HG02588 (cell line): ENCODE data around the gene SBNO2.

Experiments
- ATAC-seq: cut with Tn5 transposase; IDR thresholded peaks from one replicate; pipeline ENCODE4 v1.9.1; 2021; ENCODE audit warnings: mild to moderate bottlenecking, moderate library complexity; ENCODE audit not compliant: unreplicated experiment

The SBNO2 gene

GRCh38 chr19:1169411-1169791 is 4.7 kb downstream of the SBNO2 start:
- no peak for ATAC-seq

- ATAC-seq, result no peak
These were observed 5.3 kb downstream of the SBNO2 start for GRCh38 chr19:1168572-1169410.

GRCh38 chr19:1167687-1168571 is 6.1 kb downstream of the SBNO2 start:
- no peak for ATAC-seq

- no peak for ATAC-seq
These were observed 7.0 kb downstream of the SBNO2 start for GRCh38 chr19:1166872-1167573.

DNA sequence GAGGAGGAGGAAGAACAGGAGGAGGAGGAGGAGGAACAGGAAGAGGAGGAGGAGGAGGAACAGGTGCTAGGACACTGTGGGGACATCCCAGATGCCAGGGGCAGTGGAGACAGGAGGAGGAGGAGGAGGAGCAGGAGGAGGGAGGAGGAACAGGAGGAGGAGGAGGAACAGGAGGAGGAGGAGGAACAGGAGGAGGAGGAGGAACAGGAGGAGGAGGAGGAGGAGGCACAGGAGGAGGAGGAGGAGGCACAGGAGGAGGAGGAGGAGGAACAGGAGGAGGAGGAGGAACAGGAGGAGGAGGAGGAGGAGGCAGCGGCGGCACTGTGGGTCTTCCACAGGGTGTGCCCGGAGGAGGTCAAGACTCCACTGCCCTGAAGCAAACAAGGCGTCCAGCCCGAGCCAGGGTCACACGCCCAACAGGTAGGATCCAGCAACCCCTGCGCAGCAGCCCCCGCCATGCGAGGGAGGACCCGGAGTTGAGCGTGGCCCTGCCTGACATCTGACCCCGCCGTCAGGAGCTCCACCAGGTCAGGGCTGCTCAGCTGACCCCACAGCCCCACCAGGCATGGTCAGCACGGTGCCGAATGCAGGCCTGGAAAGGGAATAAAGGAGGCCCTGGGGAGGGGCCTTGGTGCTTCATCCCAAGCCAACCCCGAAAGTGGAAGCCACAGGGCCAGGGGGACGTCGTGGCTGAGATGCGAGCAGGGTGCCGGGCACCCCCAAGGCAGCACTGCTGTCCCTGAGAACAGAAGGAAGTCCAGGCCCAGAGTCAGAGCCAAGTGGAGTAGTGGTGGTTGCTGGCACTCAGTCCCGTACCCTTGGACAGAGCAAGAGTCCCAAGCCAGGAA is 9.2 kb downstream of the SBNO2 start:
- ATAC-seq, result no peak

GRCh38 chr19:1163934-1164683 is 10.0 kb downstream of the SBNO2 start:
- no peak for ATAC-seq

GRCh38 chr19:1163283-1163933 is 10.7 kb downstream of the SBNO2 start:
- ATAC-seq, result no peak

DNA sequence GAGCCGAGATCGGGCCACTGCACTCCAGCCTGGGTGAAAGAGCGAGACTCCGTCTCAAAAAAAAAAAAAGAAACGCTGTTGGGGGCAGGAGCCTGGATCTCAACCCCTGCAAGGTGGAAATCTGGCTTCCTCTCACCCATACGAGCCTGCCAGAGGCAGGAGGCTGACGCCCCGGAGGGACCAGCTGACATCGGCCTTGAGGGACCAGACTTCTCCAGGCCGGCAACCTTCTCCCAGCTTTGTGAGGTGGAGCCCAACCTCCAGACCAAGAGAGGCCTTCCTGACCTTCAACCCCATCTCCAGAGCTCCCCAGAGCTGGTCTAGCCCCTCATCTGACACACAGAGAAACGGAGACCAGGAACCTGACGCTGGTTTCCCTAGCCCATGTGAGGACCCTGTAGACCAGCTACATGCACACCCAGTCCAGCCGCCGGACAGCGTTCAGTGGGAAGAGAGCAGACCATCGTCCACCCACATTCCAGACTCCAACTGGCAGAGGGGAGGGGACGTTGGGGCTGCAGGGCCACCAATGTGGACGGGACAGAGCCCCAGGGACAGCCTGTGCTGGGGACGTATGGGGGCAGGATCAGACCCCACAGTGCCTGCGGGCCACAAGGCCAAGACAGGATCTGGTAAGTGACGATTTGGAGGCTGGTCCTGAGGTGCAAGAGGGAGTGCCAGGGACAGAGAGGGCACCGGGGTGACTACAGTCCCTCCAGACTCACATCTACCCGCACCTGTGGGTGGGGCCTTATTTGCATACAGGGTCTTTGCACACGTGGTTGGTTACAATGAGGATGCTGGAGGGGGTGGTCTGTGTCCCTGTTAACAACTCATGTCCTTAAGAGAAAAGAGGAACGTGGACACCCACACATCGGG is 11.4 kb downstream of the SBNO2 start:
- no peak for ATAC-seq

DNA sequence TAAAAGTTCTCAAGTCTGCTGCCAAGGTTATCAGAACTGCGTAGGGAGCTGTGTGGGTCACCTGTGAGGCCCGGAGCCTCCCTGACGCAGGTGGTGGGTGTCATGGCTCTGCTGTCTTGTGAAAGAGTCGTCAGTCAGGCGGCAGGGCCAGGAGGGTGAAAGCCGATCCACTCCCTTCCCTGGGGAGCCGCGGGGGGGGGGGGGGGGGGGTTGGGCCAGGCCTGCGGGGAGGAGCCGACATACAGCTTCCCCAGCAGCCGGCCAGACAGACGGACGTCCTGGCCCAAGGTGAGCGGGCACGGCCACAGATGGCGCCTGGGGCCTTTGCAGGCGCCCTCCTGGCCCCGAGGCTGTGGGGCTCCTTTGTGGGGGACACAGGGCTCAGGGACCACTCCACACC is 12.4 kb downstream of the SBNO2 start:
- no peak for ATAC-seq

DNA sequence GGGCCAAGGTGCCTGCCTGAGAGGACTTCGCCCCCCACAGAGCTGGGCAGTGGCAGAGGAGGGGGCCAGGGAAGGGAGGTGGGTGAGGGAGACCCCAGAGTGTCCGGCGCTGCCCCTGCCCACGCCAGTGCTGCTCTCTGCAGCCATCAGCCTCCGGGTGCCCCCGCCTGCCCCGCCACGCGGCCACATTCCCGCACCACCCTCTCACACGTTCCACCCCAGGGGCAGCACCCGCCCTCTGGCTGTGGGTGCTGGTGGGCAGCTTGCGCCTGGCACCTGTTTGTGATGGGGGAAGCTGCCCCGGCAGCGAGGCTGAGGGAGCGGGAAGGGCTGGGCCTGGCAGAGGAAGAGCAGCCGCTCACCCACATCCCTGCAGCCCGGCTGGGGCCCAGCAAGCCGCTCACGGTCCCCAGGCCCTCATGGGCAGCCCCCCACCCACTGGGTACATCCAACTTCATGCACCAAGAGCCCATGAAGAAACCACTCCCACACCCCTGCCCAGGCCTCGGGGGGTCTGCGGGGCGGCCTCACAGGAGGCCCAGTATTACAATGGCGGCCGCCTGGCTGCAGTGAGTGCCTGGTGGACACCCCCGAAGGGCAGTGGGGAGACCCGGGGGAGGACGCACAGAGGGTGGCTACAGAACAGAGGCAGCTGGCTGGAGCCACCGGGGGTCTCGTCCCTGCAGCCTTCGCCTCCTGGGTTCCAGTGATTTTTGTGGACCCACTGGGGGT is 14.0 kb downstream of the SBNO2 start:
- ATAC-seq, result no peak

- ATAC-seq, result no peak
These were observed 15.1 kb downstream of the SBNO2 start for GRCh38 chr19:1158885-1159448.

DNA sequence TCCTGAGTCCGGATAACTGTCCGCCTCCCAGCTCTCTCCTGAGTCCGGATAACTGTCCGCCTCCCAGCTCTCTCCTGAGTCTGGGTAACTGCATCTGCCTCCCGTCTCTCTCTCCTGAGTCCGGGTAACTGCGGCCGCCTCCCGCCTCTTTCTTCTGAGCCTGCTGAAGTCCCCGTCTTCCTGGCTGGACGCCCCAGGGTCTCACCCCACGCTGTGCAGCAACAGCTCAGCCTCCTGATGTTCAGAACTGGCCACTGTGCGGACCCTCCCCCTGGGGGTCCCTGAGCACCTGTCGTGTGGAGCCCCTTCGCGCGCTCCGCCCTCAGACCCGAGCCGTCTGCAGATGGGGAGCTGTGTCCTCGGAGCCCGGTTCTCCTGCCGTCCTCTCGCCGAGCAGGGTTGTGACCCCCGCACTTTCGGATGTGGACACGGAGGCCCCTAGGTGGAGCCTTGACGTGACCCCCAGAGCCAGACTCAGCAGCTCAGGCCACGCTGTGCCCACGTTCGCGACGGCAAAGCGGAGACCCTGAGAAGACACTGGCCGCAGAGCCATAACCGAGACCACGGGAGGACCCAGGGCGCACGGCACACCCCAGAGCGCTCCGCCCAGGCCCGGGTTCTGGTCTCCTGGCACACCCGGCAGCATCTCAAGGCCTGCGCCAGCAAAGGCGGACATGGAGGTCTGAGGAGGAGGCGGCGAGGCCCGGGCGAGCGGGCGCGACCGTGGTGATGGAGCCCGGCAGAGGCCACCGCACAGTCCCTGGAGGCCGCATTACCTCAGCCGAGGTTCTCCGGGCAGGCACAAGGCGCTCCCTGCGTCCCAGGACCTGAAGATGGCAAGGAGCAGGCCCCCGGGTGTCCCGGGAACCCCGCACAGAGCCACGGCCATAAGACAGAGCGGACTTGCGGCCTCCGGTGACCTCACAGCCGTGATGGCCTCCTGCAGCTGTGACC is 15.9 kb downstream of the SBNO2 start:
- ATAC-seq, result no peak

- ATAC-seq, result no peak
These were observed 17.0 kb downstream of the SBNO2 start for GRCh38 chr19:1156830-1157615.

GRCh38 chr19:1156305-1156801 is 17.7 kb downstream of the SBNO2 start:
- no peak for ATAC-seq
